Measurements from ENCODE around the gene FOXI3.

Gene FOXI3
- 0.75 reads per million for total RNA-seq

DNA sequence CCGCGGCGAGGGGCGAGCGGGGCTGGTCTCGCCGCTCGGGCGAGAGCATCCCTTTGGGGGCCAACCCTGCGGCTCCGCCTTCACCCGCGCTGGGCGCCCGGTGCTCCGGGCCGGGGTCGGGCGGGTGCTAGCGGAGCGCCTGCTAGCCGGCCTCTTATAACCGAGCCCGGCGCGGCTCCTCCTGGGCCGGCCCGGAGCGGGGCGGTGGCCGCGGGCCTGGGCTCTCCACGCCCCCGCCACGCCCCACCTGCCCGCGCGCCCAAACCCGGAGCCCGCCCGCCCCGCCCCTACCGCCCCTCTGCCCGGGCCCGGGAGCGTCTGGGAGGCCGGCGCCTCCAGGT is at the start of gene FOXI3:
Gene FOXI3, minus strand, starts transcription at position 129 of the 341 bp plus-strand sequence. CDS start 158 bp downstream, outside the sequence.
- DNase-seq, result no peak

DNA sequence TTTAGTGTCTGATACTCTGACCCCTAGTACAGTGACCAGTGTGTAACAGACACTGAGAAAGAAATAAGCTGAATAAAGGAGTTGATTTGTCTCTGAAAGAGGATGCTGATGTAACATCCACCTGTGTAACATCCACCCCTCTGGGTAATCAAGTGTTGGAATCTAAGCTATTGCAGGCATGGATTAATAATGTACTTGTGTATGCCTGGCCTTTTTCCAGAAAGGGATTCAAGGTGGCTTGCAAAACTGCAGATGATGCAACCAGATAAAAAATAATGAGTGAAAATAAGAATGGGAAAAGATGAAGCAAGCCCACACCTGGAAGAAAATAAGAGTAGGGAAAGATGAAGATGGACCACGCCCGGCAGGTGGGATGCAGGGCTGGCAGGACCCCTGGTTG is 48.2 kb upstream of the FOXI3 start:
- no peak for DNase-seq

DNA sequence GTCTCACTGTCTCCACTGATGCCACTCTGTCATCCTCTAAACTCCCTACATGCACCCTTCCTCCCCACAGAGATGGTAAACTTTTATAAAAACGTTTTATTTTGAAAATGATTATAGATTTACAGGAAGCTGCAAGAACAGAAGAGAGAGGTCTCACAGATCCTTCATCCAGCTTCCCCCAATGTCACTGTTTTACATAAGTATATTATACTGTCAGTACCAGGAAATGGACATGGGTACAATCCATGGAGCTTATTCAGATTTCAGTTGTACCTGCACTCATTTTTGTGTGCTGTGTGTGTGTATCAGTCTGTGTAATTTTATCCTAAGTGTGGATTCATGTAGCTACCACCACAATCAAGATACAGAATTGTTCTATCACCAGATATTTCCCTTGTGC is 46.7 kb upstream of the FOXI3 start:
- DNase-seq, result no peak

DNA sequence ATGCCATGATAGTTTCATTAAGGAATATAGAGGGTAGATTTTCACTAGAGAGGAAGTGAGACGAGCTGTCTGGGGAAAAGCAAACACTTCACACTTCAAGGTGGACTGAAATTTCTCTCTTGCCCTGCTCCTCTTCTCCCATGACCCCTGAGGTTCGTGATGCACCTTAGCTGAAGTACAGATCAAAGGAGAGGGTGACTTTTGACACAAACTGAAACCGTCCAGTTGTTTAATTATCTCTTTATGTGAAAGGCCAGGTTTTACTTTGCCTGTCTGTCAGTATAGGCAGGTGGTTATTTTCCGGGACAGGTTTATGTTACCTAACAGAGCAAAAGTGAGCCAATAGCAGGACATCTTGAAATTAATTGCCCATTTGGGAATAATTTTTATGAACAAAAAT is 41.0 kb upstream of the FOXI3 start:
- DNase-seq, result no peak

DNA sequence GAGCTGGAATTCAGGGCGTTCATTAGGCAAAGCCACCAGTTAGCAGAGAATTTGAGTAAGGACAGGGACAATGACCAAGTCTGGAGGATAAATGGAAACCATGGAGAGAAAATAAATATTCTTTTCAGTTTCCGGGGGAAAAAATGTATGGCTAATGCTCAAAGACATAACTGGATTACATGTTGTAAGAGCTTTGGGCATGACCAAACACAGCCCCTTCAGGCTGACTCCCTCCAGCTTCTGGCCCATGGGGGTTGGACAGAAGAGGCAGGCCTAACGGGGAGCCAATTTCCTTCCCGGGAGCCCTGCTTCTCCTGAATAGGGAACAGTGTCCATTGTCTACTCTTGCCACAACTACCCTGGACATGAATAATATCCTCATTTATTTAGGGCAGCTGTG is 39.5 kb upstream of the FOXI3 start:
- no peak for DNase-seq

DNA sequence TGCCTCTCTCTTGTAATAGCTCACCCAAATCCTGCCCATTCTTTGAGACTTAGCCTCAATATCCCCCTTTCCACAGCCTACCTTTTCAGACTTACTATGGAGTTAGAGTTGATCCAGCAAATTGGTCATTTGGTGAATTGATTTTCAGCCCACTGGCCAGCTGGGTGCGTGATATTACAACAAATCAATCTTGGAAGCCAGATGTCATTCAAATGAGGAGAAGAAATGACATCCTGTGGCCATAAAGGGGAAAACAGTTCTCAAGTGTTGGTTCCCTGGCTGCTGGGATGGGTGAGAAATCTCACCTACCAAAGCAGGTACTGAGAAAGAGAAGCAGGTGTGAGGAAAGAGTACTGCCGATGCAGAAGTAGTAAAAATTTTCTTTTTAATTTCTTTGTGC is 36.7 kb upstream of the FOXI3 start:
- DNase-seq, result no peak

DNA sequence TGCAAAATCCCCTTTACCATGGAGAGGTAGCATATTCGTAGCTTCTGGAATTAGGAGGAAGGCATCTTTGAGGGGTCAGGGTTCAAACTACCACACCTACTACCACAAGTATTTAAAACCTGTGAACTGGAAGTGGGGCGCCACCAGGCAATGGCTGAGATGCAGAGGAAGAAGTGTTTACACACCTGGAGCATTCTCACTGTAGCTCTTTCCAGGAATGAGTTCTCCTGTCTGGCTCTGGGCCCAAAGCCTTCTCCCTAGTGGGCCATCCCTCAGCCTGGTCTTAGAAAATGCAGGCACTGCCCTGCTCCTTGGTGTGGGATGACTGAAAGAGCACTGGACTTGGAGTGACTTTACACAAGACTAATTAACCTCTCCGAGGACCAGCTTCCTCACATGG is 30.7 kb upstream of the FOXI3 start:
- DNase-seq, result no peak

DNA sequence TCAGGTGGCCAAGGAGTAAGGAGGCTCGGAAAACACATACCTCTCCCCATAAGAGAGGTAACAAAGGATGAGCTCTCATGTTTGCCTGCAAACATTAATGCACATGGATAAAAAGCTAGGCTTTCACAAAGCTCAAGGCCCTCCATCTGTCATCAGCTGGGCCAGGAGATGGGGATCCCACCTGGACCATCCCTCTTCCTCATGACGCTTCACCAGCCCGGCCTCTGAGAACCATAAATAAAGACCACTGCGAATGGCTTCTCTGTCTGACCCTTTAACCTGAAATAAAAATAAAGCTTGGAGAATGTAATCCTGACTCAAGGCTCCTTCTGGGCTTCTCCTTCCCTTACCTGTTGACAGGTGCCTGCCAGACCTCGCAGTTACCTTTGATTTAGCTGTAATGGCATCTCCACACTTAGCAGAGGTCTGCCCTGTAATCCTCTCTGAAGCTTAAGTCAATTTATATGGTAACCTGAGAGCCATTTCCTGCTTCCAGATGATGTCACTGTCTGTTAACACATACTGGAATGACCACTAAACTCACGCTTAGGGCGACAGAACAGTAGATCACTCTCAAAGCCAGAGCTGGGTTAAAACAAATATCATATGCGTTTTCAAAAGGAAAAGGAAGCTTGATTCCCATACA is 29.3 kb upstream of the FOXI3 start:
- DNase-seq, result no peak

DNA sequence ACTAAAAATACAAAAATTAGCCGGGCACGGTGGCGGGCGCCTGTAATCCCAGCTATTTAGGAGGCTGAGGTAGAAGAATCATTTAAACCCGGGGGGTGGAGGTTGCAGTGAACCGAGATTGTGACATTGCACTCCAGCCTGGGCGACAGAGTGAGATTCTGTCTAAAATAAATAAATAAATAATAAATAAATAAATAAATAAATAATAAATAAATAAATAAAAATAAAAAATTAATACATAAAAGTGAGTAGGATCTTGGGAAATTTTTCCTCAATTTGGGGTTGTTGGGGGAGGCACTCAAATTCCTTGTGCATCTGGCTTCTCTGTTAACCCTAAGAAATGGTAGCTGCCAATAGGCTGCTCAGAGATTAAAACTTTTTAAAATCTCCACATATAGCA is 20.3 kb upstream of the FOXI3 start:
- no peak for DNase-seq

DNA sequence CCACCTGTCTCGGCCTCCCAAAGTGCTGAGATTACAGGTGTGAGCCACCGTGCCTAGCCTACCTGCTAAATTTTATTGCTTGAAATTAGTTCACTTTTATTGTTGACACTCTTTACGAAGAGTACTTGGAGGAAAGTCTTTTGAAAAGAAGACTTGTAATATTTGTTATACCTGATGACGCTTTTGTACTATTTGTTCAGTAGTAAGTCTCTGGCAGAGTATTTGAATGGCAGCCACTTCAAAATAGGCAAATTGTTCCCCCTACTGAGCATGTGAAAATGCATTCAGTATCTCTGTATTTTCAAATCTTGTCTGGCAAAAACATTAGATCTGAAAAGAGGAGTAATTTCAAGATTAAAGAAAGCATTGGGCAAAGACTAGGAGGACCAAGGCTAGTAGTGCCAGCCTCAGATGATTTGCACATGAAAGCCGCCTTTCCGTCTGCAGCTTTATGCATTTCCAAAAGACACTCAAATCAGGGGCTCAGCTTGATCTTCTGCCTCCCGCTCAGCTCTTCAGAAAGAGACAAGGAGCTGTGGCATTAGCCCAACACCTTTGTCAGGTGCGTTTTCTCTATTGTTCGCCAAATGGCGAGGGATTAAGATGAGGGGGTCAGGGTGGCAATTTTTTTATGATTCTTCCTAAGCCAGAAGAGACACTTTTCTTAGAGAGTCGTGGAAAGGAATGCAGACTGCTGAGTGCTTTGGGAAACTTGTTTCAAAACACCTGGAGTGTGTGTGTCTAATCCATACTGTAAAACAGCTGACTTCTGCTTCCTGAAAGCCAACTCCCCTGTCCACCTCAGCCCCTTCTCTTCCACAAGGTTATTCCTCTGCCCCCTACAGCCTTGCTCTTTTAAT is 18.8 kb upstream of the FOXI3 start:
- DNase-seq, result no peak

DNA sequence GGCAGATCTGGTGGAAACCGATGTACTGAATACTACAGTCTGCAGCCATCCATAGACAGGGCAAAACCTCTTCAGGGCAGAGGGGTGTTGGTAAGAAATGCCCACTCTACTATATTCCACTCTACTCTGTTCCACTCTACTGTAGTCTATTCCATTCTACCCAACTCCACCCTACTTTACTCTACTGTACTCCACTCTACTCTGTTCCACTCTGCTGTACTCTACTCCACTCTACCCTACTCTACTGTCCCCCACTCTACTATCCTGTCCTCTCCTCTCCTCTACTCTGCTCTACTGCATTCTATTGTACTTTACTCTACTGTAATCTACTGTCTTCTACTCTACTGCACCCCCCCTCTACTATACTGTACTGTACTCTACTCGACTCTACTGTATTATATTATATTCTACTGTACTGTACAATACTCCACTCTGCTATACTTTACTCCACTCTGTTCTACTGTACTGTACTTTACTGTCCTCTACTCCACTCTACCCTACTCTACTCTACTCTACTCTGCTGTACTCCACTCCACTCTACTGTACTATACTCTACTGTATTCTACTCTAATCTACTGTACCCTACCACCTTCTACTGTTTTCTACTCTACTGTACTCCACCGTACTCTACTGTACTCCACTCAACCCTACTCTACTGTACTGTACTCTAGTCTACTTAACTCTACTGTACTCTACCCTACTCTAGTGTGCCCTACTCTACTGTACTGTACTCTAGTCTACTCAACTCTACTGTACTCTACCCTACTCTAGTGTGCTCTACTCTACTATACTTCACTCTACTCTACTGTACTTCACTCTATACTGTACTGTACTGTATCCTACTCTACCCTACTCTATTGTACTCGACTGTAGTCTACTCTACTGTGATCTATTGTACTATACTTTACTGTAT is 17.0 kb upstream of the FOXI3 start:
- no peak for DNase-seq

DNA sequence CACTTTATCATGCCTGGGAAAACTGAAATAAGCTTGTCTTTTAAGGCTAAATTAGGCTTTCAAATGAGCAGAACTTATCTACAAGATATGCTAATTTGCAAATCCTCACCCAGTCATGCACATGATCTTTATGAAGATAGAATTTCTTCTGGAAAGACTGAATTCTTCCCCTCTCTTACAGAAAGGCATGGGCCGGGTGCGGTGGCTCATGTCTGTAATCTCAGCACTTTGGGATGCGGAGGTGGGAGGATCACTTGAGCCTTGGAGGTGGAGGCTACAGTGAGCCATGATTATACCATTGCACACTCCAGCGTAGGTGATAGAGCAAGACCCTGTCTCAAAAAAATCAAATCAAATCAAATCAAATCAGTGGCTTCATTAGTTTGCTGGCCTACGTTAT is 11.7 kb upstream of the FOXI3 start:
- DNase-seq, result no peak

DNA sequence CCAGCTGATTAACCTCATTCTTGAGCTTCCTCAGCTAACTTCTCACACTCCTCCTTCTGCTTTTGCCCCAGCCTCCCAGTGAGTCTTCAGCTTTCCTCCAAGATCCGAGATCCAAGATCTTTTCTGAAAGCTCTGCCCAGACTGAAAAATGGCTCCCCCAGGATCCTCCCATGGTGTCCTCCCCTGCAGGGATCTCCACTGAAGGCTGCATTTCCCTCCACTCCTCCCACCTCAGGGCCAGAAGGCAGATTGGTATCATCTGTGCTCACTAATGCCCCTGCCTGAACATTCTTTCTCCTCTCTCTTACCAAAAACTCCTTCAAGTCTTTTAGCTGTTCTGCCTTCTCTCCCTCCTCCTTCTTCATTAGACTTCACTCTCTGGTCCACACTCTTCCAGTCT is 6.1 kb upstream of the FOXI3 start:
- no peak for DNase-seq

DNA sequence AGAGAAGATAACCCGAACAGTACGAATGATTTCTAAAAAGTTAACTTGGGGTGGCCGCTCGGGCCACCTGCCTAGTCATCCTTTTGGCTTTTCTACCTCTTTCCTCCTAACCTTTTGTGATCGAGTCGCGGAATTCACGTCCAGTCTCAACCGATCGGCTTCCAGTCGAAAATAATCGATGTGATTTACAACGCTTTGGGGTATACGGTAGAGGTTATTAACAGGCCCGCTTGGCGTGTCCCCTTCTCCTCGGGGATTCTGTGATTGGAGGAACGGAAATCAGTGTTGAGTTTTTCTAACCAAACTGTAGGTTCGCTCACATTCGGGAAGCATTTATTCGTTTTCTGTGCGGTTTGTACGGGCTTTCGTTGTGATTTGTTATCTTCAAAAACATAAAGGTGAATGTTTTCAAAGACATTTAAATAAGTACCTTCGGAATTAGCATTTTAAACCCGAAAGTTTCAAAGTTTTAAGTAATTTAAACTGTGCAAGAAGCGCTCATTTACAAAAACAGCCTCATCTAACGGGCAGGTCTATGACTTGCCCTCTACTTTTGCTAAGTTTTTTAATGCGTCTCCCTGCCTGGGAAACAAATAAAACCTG is 588 bp upstream of the FOXI3 start:
- DNase-seq, result no peak

DNA sequence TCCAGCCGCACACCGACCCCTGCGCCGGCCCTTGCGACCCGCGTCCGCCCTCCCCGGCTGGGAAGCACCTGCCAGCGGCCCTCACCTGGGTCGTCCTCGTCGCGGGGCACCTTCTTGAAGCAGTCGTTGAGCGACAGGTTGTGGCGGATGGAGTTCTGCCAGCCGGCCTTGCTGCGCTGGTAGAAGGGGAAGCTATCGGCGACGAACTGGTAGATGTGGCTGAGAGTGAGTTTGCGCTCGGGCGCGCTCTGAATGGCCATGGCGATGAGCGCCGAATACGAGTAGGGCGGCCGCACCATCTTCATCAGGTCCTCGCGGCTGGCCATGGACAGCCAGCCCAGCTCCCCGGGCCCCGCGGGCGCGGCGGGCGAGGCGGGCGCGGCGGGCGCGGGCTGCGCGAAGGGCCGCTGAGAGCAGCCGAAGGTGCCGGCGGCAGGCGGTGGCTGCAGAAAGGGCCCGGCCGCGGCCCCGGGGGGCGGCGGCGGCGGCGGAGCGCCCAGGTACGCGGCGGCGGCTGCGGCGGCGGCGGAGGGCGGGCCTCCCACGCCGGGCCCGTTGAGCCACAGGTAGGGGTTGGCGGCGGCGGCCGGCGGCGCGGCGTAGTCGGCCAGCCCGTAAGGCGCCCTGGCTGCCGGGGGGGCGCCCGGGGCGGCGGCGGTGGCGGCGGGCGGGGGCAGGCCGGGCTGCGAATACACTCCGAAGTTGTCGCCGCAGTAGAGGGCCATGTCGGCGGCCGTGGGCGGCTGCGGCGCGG is 505 bp downstream of the FOXI3 start:
- DNase-seq, result no peak

DNA sequence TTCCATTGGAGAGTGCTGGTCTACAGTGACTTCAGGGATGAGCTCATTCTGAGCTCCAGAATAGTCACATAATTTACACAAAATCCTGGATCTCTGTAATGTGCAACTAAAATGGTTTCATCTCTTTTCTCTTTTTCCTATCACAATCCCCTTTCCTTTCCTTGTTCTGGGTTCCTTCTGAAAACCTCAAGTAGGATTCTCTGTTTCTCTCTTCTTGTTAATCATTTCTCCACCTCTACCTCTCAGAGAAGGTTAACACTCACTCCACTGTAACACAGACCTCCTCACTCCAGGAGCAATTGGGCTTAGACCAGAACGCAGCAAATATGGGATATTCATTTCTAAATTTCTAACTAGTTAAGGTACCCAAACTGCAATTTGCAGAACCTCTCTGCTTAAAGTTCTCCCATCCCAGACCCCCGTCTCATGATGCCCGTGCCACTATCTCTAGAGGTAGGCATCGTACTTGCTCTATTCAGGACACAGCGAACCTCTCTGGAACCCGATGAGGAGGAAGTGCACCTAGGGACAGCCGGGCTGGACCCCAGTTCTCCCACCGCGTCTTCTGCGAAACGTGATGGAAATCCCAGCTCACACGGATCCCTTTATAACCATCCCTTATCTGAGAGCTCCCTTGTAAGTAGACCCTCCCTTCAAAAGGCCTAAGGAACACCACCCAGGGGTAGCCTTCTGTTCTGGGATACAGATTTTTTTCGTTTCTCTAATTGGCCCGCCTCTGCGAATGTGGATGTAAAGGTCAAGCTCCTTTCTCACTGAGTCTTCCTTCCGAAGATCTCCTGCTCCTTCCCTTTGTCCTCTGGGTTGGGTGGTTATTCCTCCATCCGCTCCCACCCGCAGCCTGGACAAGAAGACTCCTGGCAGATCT is 1.3 kb downstream of the FOXI3 start:
- no peak for DNase-seq

DNA sequence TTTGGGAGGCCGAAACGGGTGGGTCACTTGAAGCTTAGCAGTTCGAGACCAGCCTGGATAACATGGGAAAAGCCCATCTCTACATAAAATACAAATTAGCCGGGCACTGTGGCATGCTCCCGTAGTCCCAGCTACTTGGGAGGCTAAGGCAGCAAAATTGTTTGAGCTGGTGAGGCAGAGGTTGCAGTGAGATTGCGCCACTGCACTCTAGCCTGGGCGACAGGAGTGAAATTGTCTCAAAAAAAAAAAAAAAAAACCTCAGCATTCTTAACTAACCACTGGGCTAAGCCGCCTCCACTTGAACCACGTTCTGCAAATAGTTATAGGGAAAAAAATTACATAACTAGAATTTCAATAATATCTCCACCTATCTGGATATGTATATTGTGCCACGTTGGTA is 2.3 kb downstream of the FOXI3 start:
- DNase-seq, result no peak

DNA sequence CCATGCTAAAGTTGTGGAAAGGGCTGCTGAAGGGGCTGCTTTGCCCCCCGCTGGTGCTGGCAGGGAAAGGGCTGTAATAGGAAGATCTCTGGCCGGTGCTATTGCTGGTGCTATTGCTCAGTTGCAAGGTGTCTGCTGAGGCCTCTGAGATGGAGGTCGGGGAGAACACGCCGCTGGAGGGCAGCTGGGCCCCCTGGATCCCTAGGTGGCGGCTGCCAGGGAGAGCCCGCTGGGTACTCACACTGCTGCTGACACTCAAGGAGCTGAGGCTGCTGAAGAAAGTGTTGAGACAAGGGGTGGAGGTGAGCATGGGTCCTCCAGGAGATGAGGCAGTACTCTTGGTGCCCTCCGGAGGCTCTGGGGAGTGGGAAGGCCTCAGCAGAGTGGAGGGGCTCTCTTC is 4.2 kb downstream of the FOXI3 start:
- DNase-seq, result no peak

DNA sequence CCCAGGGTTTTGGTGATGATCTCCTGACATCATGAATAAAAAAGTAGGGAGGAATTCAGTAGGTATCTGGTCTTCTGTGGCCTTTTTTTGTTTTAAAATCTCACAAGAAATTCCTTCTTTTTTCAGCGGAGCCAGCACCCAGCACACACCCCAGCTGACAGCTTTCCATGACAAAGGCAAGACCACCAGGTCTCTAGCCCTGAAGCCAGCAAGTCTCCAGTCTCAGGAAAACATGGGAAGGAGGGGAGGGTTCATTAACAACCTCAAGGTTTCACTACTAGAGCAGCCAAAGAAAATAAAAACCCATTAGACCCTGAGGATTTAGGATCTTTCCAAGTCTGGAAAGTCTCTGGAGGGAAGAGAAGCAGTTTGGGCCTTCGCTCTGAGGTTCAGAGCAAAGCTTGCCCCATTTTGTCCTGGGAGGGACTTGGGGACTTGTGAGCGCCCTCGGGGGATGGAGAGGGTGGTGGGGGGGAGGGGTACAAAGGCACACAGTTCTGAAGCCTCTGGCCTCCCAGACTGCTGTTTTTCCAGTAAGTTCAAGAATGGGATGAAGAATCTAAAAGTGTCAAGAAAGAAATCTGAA is 9.0 kb downstream of the FOXI3 start:
- no peak for DNase-seq

DNA sequence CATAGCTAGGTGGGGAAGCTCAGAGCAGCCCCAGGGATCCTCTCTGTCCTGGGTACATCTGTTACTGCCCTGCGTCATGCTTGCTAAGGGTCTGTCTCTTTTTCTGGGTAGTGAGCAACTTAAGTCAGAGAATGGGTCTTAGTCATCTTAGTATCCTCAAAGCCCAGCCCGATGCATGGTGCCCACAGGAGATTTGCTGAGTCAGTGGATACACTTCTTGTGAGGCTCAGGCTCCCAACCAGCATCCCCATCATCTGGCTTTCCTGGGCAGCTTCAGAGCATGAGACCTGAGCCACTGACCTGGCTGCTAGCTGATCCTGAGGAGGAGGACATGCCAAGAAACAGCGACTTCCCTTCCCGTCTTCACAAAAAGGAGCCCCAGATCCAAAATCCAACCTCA is 10.0 kb downstream of the FOXI3 start:
- DNase-seq, result no peak

DNA sequence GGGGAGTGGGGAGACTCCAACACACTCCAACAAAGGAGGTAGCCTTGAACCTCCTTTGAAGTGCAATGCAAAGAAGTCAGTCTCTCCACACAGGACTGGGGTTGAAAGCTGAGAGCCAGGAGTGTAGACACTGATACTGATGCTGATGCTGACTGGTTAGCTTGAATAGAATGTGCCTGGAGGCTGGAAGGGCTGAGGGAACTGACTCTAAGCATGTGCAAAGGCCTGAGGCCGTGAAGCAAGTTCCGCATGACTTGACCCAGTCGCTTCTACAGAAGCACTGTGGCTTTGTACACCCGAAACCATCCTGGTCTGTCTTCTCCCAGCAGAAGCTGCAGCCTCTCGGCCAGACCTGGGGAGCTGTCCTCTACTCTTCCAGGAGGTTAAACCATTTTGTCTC is 10.4 kb downstream of the FOXI3 start:
- no peak for DNase-seq
